Occipital lobe (tissue), 2 donors: Measurements from ENCODE around the gene UTP25. TPM values are rescaled to one million over a fixed set of nuclear protein-coding genes. Genes with fewer than 3 reads are reported as not detected.
"Not testable (repeated sequence)": the region's sequence is repeated elsewhere in the genome, so short reads cannot be mapped to it uniquely, and the experiment has no call there.

Source experiments
- DNase-seq: peaks from one replicate; lab custom pipeline; 2025; lab: John Stamatoyannopoulos, UW
- total RNA-seq: library from RNA; depleted of rRNA; stranded (reverse); fragments of >200 nt; gene quantifications from one replicate; pipeline ENCODE4 v1.2.3, GENCODE V29; 2014

UTP25 gene
- total RNA-seq, 1 donor from 2014 or later: 15.0 TPM

DNA sequence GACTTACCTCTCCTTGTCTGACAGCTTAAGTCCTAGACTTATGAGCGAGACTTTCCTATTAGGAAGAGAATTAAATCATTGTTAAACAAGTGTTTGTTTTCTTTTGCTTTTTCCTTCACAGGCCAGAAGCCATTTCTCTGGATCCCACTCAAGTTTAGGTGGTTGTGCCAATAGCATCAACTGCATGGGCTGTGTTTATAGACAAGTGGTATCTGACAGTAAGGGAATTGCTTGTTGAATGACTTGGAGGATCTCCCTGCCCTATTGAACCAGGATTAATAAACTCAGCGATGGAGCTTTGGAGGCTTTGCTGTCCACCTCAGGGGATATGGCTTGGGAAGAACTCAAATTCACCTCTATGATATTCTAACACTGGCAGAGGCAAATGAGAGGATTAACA is 43.7 kb downstream of the UTP25 start:
- DNase-seq: no peak

DNA sequence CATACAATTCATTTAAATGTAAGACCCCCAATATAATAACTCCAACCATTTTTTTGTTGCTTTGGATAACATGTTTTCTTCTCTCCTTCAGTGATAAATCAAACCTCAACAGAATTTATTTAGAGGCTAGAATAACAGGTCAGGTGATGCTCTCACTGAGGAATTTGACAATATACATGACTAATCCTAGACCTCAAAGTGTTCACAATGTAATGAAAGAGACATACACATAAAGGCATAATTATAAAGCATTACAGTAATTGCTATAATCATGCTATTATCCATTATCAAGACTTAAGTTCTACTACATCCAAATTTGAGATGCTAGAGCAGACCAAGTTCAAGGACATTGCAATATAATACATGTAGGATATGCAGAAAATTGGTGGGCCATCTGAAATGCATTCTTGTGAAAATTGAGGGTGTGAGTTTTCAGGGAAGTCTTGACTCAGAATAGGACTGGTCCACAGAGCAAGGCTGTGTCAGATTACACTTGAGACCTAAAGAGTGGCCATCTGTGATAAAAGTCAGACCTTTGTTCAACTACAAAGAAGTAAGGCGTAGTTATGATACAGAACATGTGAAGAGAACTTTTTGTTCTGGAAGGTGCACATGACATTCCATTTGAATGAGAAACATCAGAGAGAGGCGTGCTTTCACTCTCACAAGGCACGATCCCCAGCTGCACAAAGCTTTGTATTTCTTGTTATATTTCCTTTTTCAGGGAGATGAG is 45.5 kb downstream of the UTP25 start:
- DNase-seq: no peak

DNA sequence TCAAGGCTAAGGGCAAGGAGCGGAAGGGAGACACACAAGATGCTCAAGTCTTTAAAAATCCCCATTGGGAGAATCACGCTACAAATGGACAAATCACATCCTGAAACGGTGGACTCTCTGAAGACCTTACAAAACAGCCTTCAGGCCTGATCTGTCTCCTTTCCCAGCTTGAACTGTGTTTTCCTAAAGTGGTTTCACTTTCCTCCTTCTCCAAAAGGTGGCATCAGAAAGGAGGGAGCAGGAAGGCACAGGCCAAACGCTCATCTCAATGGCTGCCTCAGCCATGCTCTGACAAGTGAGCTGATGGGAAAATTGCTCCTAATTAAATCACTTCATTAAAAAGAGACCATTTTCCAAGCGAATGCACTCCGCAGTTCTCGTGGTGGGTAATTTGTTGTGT is 47.7 kb downstream of the UTP25 start:
- no peak for DNase-seq

DNA sequence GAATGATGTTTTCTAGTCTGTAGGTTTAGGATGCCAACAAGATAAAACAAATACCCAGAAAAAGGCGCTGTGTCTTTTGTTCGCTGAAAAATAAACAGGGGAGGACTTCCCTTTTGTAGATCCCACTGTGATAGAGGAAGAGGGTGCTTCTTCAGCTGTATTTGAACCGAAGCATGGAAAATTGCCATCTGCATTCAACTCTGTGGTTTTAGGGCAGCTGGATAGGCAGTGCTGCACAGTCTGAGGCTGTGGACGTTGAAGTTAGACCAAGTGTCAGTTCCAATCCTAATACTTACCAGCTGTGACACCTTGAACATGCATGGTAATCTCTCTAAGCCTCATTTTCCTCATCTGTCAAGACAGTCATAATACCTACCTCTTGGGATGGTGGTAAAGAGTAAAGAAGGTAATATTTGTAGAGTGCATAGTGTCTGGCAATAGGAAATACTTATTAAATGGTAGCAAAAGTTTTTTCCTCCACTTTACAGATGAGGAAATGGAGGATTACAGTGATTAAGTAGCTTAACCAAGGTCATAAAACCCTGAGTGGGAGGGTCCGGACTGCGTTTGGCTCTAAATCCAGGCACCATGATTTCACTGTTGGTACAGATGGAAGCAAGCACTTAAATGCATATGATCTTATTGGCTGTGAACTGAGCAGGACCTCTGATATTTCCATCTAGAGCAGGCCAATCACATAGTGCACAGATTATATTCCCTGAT is 48.5 kb downstream of the UTP25 start:
- no peak for DNase-seq

DNA sequence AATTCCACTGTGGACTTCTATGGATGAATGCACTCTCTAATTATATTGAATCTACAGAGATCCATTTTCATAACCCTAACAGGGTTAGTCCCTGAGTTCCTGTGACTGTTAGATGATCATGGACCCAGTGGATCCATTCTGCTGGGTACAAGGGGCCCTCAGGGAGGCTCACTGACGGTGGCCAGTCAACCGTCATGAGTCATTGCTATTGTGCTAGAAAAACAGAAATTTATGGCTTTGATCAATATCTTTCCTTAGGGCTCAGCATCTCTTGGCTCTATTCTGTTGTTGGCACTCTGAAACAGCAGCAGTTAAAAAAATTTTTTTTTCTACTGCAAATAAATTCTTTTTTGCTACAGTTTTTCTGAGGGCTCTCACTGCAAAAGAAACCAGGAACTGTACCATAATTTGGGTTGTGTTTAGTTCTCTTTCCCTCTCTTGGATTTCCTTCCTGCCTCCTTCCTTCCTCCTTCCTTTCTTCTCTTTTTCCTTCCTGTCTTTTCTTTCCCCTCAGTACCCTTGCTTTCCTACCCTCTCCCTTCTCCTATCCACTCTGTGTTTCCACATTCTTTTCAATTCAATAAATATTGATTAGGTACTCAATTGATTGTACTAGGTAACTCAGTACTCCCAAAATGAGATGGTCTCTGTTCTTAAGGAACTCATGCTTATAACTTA is 49.5 kb downstream of the UTP25 start:
- DNase-seq: no peak

DNA sequence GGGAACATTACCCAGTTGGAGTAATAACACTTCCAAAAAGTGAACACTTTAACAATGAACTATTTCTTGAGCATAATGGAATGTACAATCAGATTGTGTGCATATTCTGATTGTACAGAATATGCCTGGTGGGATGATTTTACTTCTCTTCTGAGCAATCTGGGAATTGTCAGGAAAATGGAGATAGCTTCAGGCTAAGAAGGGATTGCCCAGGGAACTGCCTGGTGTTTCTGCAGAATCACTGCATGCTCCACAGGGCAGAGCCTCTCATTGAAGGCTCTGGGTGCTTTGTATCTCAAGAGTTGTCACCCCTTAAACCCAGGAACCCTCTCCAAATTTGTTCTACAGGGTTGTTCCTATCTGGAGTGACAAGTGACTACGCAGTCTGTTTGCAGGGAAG is 51.2 kb downstream of the UTP25 start:
- DNase-seq: no peak

DNA sequence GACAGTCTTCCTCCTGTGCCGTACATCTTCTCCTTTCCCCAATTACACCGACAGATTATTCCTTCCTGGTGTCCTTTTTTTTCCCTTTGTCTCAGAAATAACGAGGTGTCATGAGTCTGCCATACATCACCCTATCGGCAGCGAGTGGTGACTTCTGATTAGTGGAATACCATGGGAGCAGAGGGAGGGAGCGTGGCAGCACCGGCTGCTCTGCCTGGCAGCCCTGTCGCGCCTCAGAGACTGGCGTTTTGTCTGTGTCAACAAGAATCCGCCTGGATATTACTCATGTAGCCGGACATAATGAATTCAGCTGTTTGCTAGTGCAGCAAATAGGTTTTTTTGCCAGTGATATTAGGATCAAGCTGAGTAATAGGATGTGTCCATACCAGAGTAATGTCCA is 51.8 kb downstream of the UTP25 start:
- peak; percentile 73 for DNase-seq

DNA sequence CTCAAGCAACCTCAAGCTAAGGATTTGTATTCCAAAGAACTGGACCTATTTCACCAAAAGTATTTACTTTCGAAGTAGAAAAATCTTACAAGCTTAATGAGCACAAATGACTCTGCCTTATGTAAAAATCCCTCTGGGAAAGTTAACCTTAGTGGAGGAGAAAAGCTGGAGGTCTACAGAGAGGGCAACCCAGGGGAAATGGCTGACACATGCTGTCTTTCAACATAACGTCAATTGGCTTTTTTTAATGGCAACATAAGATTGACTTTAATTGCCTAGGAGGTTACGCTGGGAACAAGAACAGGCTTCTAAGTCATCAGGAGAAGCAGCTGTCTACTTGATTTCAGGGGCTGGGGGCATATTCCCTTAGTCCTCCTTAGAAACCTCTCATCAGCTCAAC is 52.3 kb downstream of the UTP25 start:
- no peak for DNase-seq

DNA sequence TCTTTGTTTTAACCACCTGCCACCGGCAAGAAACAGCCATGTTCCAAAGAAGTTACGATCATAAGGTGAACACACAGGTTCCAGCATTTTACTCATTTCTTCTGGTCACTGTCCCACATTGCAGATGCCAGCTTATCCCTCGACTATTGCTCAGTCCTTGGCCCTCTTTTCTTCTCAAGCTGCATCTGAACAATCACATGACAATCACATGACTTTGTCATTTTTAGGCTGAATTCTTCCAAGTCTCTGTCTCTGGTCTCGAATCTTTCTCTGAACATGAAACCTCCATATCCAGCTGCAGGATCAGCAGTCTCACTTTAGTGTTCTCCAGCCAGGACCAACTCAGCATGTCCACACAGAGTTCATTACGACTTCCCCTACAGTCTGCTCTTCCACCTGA is 53.8 kb downstream of the UTP25 start:
- DNase-seq: no peak

DNA sequence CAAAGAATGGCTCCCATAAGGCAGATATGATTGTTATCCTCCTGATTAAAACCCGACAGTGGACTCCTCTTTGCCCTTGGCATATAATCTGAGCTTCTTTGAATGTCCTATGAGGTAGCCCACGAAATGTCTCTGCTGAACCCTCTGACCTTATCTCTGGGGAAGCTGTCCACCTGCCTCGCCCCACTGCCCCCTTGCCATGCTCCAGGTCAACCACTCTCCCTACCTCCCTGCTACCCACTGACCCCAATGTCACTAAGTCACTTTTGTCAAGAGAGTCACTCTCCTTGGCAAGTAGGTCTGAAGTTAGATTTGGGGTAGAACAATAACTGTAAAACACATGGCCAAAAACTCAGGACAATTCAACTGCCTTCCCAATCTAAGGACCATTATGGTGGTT is 54.5 kb downstream of the UTP25 start:
- DNase-seq: no peak

DNA sequence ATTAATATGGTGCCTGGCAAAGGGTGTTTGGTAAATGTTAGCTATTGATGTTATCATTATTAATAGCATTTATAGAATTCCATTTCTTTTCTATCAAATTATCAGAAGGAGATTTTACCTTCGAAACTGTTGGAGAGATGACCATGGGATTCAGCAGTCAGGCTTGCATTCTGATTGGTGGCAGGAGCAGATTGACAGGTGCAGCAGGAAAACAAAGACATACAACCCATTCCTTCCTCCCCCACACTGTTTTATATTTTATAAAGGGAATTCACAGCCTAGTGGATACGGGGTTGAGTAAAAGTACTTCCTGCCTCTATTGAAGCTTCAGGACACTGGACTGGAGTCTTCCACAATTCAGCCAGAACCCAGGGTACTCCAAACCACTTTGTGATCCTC is 55.2 kb downstream of the UTP25 start:
- DNase-seq: no peak

DNA sequence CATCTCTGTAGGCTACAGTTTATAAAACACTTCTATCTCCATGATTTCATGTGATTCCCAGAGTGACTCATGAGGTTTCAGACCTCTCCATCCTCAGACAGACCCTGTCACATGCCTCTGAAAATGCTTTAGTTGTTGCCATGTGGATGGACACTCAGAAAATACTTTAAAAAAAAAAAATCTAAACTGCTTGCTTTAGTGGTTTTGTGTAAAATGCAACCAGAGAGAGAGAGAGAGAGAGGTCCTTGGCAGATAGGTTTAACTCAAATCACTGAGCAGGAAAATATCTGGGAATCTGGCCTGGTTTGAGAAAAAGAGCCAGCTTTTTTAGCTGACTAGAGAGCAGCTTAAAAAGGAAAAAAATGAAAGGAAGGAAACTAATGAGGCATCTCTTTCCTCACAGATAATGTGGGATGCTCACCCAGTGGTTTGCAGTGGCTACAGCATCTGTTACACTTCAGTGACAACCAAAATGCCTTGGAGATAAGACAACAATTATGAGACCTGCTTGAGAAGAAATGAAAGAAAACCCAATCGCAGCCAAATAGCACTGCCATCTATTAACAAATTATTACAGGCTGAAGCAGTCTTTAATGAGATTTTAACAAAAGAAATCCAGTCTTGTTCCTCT is 55.7 kb downstream of the UTP25 start:
- no peak for DNase-seq

DNA sequence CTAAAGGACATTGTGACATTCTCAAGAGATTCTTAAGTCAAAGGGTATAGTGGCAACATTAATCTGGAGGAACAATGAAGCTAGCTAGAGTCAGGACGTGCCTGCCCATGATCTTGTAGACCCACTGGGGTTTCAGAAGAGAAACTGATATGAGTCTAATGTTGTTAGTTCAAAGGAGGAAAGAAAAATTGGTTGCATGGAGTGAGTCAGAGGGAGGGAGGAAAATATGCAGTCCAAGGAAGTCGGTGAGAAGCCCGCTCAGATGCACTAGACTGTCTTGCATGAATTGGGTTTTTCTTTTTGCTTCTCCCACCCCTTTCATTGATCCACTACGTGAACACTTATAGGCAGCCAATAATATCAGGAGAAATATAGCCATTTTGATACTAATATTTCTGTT is 56.5 kb downstream of the UTP25 start:
- no peak for DNase-seq

DNA sequence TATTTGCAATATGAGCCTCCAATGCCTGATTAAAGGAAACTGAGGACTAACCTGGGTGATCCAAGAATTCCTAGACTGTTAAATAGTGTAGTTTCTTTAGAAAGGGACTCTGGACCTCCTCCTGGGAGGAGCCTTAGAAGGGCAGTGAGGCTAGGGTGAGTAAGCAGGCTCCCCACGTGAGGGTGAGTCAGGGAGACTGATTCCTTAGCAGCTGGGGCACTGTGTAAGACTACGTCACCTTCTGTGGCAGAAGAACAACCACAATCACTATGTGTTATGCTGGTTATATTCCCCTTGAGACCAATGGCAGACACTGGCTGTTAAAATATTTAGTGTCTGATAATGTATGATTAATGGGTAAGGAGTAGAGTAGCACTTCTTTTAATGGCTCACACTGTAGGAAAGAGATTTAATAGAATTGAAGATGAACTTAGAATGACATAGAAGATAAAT is 56.9 kb downstream of the UTP25 start:
- DNase-seq: peak; percentile 13

DNA sequence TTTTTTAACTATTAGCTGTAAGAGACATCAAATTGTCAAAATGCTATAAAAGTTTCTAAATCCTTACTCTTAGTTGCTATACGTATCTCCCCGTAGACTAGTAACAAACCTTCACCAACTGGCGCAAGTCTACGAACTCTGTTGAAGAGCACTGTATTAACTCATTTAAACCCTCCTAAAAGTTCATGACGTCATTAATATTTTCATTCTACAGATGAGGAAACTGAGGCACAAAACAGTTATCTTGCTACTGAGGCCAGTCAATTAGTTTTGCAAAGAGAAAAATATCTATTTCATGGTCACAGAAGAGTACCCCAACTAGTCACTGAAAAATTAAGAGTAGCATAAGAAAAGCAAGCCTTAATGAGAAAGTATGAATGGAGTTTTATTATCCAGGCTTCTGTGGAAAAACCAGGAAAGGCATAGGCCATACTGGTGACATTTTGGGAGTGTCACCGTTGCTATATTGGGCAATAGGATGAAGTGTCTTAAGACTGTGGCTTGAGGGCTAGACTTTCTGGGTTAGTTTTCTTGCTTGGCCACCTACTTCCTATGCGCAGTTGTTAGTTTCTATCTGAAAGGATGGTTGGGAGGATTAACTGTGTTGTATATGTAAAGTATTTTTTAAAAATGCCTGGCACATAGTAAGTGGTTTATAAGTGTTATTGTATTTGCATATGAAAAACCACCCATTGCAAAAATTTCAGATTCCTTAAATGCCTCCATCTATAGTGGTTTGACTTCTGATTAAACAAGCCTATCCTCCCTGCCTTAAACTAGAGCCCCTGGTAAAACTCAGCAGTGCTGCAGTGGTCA is 57.8 kb downstream of the UTP25 start:
- no peak for DNase-seq

DNA sequence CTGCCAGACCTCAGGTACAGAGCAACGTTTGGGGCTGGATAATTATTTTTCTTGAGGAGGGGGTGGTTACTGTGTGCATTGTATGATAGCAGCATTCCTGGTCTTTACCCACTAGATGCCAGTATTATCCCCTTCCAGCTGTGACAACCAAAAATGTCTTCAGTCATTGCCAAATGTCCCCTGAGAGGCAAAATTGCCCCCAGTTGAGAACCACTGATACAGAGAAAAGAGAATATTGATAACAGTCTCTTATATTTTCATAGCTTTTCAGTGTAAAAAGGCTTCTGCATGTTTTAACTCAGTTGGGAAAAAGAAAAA is 58.4 kb downstream of the UTP25 start:
- no peak for DNase-seq

DNA sequence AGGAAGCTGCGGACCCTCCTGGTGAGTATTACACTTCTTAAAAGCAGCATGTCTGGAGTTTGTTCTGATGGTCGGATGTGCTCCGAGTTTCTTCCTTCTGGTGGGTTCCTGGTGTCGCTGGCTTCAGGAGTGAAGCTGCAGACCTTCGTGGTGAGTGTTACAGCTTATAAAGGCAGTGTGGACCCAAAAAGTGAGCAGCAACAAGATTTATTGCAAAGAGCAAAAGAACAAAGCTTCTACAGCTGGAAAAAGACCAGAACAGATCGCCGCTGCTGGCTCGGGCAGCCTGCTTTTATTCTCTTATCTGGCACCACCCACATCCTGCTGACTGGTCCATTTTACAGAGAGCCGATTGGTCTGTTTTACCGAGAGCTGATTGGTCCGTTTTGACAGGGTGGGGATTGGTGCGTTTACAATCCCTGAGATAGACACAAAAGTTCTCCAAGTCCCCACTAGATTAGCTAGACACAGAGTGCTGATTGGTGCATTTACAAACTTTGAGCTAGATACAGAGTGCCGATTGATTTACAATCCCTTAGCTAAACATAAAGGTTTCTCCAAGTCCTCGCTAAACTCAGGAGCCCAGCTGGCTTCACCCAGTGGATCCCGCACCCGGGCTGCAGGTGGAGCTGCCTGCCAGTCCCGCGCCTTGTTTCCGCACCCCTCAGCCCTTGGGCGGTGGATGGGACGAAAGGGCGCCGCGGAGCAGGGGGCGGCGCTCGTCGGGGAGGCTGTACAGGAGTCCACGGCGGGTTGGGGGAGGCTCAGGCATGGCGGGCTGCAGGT is 60.7 kb downstream of the UTP25 start:
- not testable (repeated sequence) for DNase-seq

DNA sequence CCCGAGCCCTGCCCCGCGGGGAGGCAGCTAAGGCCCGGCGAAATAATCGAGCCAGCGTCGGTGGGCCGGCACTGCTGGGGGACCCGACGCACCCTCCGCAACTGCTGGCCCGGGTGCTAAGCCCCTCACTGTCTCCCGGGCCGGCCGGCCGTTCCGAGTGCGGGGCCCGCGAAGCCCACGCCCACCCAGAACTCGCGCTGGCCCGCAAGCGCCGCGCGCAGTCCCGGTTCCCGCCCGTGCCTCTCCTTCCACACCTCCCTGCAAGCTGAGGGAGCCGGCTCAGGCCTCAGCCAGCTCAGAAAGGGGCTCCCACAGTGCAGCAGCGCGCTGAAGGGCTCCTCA is 61.3 kb downstream of the UTP25 start:
- no peak for DNase-seq

DNA sequence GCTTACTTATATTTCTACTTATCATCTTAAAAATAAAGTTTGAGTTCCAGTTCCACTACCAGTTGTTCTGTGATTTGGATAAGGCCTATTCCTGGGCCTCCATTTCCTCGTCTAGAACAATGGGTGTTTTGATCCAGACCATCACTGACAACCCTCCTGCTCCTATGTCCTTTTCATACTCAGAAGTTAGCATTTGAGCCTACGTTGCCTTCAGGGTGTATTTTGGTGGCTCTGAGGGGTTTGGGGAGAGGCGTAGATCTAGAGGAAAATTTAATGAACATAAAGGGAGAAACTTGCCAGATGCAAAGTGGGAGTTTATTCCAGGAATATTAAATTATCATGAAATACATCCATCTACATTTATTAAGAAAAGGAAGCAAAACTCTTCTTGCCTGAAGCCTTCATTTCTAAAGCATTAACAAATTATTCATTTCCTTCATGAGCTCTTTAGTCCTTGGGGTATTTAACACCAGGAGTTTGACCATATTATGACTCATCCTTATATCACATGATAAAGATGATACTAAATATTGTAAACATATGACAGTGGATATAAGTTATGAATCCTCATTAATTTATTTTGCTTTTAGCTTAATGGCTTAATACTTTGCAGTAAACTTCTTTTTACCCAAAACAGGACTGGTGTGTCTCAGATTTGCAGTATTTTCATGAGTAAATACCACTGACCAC is 63.0 kb downstream of the UTP25 start:
- no peak for DNase-seq

DNA sequence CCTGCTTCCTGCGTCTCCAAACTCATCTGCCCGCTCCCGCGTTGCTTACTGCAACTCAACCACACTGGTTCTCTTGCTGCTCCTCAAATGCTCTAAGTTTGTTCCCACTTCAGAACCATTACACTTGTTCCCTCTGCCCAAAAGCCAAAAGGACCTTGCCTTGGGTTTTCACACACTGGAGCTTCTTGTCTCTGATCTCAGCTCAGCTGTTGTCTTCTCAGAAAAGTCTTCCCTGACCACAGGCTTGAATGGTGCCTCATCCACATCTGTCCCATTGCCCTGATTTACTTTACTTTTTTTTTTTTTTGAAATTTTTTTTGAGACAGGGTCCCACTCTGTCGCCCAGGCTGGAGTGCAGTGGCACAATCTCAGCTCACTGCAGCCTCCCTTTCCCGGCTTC is 66.0 kb downstream of the UTP25 start:
- DNase-seq: no peak
